Measurements from ENCODE around the gene AP1S3. TPM values are rescaled to one million over a fixed set of nuclear protein-coding genes. Genes with fewer than 3 reads are reported as not detected.

Gene AP1S3
- total RNA-seq, 2 donors from 2014 or later = 5.6 to 6.9 TPM

DNA sequence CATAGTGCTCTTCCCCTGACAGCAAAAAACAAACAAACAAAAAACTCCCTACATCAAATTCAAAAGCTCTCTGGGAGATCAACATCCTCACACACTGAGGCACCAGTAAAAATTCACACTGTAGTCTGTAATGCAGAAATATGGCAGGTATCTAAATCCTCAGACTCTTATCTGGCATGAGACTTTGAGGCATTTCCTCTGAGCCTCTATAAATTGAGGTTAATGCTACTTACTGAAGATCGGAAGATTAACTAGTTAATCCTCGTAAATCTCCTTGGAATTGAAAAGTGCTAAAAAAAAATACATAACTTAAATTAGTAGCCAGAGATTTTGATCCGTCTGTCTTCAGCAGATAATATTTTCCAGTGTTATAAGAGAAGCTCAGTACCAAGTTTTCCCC lies 65.0 kb downstream of the AP1S3 start:
- H3K27ac ChIP-seq (ENCODE audit: low read depth, low read length) = no peak overlapping the region
- no peaks in the 10 kb centered on the region for H3K36me3 ChIP-seq (ENCODE audit: control insufficient read depth, insufficient read depth, low read length)
- H3K4me3 ChIP-seq (ENCODE audit: low read length) = no peak overlapping the region
- Mint-ChIP-seq H3K36me3 (ENCODE audit: low read depth) (no peaks in the 10 kb centered on the region), H3K27ac (no peak overlapping the region), H3K27me3 (ENCODE audit: insufficient read depth) (no peaks in the 10 kb centered on the region), H3K9me3 (no peaks in the 10 kb centered on the region), H3K4me3 (no peak overlapping the region), H3K4me1 (peaks cover 13% of the 10 kb centered on the region)
- H3K4me1 ChIP-seq (ENCODE audit: control insufficient read depth, insufficient read depth, low read length) = peaks cover 6% of the 10 kb centered on the region
- H3K9me3 ChIP-seq (ENCODE audit: control insufficient read depth, low read length) = no peaks in the 10 kb centered on the region
- H3K27me3 ChIP-seq (ENCODE audit: control insufficient read depth, insufficient read depth, low read length, poor library complexity, severe bottlenecking) = no peaks in the 10 kb centered on the region
- WGBS, 2 experiments (ENCODE audit: insufficient coverage in 1 of 2, insufficient read length in 1 of 2) = 83% methylated on average over 3 of the region's 3 CpGs; no CpG with 5 or more reads in 1 of the 2 experiments
- DNase-seq = no peak
- TF ChIP-seq, protein P1, sequence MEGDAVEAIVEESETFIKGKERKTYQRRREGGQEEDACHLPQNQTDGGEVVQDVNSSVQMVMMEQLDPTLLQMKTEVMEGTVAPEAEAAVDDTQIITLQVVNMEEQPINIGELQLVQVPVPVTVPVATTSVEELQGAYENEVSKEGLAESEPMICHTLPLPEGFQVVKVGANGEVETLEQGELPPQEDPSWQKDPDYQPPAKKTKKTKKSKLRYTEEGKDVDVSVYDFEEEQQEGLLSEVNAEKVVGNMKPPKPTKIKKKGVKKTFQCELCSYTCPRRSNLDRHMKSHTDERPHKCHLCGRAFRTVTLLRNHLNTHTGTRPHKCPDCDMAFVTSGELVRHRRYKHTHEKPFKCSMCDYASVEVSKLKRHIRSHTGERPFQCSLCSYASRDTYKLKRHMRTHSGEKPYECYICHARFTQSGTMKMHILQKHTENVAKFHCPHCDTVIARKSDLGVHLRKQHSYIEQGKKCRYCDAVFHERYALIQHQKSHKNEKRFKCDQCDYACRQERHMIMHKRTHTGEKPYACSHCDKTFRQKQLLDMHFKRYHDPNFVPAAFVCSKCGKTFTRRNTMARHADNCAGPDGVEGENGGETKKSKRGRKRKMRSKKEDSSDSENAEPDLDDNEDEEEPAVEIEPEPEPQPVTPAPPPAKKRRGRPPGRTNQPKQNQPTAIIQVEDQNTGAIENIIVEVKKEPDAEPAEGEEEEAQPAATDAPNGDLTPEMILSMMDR (conservative IDR thresholded peaks at IDR 0.05) = no peak
- no peak overlapping the region for H3K9ac ChIP-seq (ENCODE audit: extremely low read depth, low read length, poor library complexity, severe bottlenecking)

DNA sequence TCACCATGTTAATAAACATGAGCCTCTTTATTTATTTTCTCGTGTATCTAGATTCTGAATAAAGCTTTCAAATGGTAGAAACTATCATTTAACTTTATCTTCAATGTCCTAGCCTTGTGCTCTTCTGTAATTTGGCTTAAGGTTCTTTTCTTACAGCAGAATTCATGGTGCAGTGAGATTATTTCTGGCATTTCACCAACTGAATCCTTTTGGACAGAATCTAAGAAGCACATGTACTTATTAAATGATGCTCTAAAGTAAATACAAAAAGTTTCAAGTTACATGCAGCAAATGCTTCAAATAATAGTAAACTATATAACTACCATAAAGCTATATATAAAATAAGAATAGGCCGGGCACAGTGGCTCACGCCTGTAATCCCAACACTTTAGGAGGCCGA lies 65.9 kb downstream of the AP1S3 start:
- Histone ChIP-seq H3K27ac (ENCODE audit: low read depth, low read length) (no peak overlapping the region), H3K27me3 (ENCODE audit: control insufficient read depth, insufficient read depth, low read length, poor library complexity, severe bottlenecking) (no peaks in the 10 kb centered on the region), H3K36me3 (ENCODE audit: control insufficient read depth, insufficient read depth, low read length) (no peaks in the 10 kb centered on the region), H3K4me1 (ENCODE audit: control insufficient read depth, insufficient read depth, low read length) (peaks cover 6% of the 10 kb centered on the region), H3K4me3 (ENCODE audit: low read length) (no peak overlapping the region), H3K9me3 (ENCODE audit: control insufficient read depth, low read length) (no peaks in the 10 kb centered on the region), H3K9ac (ENCODE audit: extremely low read depth, low read length, poor library complexity, severe bottlenecking) (no peak overlapping the region)
- TF ChIP-seq, protein P1 (conservative IDR thresholded peaks at IDR 0.05) = no peak
- no peak overlapping the region for H3K4me3 Mint-ChIP-seq
- H3K4me1 Mint-ChIP-seq = peaks cover 10% of the 10 kb centered on the region
- WGBS, 2 experiments (ENCODE audit: insufficient coverage in 1 of 2, insufficient read length in 1 of 2) = 80 to 100% methylated on average over 1 to 4 of the region's 4 CpGs
- H3K9me3 Mint-ChIP-seq = no peaks in the 10 kb centered on the region
- no peak for DNase-seq
- H3K27ac Mint-ChIP-seq = no peak overlapping the region
- H3K27me3 Mint-ChIP-seq (ENCODE audit: insufficient read depth) = no peaks in the 10 kb centered on the region
- no peaks in the 10 kb centered on the region for H3K36me3 Mint-ChIP-seq (ENCODE audit: low read depth)

DNA sequence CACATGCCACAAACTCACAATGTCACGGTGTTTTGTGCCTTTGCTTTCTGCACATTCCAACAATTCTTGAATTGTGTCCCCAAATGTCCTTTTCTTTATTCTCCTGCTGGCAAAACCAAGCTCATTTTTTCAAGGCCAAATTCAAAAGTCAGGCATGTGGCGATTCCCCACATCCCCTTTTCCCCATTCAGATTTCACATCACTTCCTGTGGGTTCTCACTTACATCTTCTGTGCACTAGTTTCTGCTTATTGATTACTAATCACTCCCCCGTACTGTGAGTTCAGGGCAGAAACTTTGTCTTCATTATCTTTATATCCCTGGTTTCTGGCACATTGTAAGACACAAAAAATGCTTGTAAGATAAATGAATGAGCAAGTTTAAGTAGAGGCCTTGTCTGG lies 69.2 kb downstream of the AP1S3 start:
- TF ChIP-seq, protein P1 (conservative IDR thresholded peaks at IDR 0.05) = no peak
- DNase-seq = no peak
- WGBS, 2 experiments (ENCODE audit: insufficient coverage in 1 of 2, insufficient read length in 1 of 2) = 94 to 100% methylated on average over 2 to 3 of the region's 3 CpGs
- Mint-ChIP-seq H3K27me3 (ENCODE audit: insufficient read depth) (no peaks in the 10 kb centered on the region), H3K36me3 (ENCODE audit: low read depth) (no peaks in the 10 kb centered on the region), H3K4me3 (no peak overlapping the region), H3K4me1 (peaks cover 6% of the 10 kb centered on the region), H3K27ac (no peak overlapping the region), H3K9me3 (no peaks in the 10 kb centered on the region)
- Histone ChIP-seq H3K9me3 (ENCODE audit: control insufficient read depth, low read length) (no peaks in the 10 kb centered on the region), H3K9ac (ENCODE audit: extremely low read depth, low read length, poor library complexity, severe bottlenecking) (no peak overlapping the region), H3K36me3 (ENCODE audit: control insufficient read depth, insufficient read depth, low read length) (no peaks in the 10 kb centered on the region), H3K4me3 (ENCODE audit: low read length) (no peak overlapping the region), H3K27me3 (ENCODE audit: control insufficient read depth, insufficient read depth, low read length, poor library complexity, severe bottlenecking) (no peaks in the 10 kb centered on the region), H3K4me1 (ENCODE audit: control insufficient read depth, insufficient read depth, low read length) (peaks cover 4% of the 10 kb centered on the region), H3K27ac (ENCODE audit: low read depth, low read length) (no peak overlapping the region)

Data from endodermal cell (in vitro differentiated cells).